ENCODE data around the gene TMEM87B.
"Not testable (repeated sequence)": the region's sequence is repeated elsewhere in the genome, so short reads cannot be mapped to it uniquely, and the experiment has no call there.

TMEM87B gene

DNA sequence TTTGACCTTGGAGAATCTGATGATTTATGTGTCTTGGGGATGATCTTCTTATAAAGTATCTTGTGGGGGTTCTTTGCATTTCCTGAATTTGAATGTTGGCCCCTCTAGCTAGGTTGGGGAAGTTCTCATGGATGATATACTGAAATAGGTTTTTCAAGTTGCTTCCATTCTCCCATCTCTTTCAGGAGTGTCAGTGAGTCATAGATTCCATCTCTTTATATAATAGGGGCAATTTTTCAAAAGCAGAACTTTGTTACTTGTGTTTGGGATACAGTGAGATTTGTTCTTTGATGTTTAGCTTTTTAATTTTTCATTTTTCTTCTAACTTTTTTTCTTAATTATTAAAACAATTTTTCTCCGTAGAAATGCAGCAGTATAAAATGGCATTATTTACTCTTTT, 19.4 kb downstream of the TMEM87B start:
- no peak for DNase-seq

DNA sequence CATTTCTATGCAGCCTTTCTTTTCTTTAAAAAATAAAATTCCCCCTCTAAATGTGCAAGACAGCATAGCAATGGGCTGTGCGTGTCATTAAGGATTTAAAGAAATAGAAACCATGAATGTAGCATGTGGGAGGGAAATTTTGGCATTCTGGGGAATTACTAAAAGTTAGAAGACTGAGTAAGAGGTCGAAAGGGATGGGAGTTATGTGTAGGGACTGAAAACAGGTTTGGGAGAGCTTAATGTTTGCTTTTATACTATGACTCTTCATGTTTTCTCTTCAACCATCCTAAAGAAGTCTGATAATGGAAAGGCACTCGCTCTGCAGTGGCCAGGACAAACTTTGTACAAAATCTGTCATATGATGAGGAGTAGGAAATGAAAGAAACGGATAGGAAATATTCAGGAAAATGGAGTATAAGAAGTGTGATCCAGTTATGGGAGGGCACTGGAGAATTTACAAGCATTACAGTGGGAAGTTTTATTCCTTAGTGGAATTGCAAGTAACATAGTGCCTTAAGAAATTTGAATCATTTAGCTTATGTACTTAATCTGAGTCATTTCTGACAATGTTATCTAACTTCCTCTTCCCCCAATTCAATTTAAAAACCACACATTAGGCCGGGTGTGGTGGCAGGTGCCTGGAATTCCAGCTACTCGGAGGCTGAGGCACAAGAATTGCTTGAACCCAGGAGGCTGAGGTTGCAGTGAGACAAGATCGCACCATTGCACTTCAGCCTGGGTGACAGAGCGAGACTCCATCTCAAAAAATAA, 20.6 kb downstream of the TMEM87B start:
- no peak for DNase-seq

DNA sequence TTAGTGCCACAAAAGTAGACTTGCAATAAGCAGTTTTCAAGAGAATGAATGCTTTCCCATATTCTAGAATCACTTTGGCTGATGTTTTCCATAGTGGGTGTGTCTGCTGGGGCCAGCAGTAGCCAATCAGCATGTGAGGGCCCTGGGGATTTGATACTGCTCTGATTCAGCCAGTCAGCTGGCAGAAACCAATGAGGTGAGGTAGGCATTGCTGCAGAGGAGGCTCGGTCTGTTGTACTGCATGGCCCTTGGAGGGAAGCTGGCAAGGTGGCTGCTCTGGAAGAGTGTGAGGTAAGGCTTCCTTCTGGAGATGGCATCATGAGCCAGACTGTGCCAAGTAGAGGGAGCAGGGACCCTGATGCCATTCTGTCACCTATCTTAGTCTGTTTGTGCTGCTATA, 22.7 kb downstream of the TMEM87B start:
- DNase-seq = no peak

DNA sequence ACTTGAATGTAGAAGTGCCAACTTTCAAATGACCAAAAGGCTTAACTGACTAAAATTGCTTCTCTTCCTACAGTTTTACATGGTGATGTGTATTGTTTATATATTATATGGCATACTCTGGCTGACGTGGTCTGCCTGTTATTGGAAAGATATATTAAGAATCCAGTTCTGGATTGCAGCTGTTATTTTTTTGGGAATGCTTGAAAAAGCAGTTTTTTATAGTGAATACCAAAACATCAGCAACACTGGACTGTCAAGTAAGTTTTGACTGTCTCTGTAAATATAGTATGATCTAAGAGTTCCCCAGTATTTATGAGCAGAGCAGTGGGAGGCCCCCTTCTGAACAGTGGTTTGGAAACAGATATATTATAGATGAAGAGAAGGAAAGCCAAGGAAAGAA, 26.2 kb downstream of the TMEM87B start:
- no peak for DNase-seq

DNA sequence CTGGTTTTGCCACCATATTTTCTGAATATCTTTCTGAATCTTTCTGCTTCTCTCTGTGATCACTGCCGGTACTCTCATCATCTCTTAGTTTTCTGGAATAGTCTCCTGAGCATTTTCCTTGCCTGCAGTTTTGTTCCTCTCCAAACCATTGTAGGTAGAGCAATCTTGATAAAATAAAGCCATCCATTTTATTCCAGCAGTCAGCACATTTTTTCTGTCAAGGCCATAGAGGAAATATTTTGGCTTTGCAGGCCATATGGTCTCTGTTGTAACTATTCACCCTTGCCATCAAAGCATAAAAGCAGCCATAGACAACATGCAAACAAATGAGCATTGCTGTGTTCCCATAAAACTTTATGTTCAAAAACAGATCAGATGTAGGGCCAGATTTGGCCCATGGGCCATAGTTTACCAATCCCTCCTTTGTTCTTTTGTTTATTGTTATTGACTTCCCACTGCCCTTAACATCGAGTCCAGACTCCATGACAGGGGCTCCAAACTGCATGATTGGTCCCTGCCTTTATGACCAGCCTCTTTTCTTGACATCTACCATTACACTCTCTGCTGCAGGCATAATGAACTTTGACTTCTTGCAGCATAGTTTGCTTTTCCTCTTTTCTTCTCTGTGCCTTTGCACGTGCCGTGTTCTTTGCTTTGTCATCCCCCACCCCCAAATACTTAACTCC, 29.8 kb downstream of the TMEM87B start:
- DNase-seq = no peak

DNA sequence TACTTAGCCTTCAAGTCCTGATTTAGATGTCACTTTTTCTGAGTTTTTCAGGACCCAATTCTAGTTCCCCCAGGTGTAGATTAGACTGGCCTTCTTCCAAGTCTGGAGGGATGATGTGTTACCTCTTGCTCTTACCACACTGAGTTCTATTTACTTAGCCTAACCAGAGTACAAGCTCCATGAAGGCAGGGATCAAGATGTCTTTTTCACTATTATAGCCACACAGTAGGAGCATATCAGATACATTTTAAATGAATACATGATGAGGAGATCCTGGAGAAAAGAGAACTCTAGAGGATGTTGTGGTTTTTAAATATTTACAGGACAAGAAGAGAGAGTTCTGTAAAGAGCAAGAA, 30.3 kb downstream of the TMEM87B start:
- DNase-seq = no peak

DNA sequence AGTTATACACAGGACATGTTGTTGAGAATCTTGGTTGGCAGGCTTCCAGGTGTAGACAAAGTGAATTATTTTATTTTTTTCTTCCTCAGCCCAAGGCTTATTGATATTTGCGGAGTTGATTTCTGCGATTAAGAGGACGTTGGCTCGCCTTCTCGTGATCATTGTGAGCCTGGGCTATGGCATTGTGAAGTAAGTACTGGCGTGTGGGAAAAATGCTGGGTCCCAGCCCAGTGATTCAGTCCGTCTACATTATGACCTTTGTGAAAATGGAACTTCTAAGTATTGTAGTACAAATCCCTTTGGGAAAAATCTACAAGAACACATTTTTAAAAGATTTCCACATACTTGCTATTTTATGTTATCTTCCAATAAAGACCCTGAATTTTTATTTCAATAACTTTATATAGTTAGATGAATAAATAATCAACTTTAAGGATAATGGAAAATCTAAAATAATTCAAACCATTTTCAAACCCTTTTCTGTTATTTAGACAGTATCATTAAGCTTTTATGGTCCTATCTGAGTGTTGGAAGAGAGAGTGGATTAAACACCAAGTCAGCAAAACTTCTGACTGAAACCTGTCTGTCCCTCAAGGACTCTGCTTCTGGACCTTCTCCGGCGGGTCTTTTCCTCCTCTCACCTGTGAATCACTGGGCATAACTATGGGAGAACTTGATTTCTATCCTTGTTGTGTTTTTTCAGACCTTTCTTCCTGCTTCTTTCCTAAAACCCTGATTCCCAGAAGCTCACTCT, 31.0 kb downstream of the TMEM87B start:
- DNase-seq = no peak

DNA sequence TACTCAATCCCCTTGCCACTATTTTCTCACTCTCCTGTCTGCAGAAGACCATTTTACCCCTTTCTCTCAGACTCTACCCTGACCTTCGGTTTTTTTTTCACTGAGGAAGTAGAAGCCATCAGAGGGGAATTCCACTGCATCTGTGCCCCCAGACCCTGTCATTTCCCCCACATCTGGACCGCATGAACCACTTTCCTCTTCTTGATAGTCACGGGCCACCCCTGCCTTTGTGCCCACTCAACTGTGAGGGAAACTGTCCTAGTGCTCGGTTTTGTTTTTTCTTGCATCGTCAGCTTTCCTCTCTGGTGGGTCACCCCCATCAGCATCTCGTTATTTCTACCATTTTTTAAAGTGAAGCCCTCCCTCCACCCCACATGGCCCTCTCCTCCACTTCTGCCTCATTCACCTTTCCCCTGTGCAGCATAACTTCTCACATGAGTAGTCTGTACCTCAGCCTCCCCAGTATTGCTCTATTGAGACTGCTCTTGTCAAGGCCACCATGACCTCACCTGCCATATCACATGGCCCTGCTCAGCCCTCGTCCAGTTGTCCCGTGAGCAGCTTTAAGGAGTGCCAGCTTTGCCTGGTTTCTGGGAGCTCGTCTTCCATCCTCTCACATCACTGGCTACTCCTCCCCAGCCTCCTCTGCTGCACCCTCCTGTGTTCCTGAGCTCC, 32.4 kb downstream of the TMEM87B start:
- DNase-seq = no peak

DNA sequence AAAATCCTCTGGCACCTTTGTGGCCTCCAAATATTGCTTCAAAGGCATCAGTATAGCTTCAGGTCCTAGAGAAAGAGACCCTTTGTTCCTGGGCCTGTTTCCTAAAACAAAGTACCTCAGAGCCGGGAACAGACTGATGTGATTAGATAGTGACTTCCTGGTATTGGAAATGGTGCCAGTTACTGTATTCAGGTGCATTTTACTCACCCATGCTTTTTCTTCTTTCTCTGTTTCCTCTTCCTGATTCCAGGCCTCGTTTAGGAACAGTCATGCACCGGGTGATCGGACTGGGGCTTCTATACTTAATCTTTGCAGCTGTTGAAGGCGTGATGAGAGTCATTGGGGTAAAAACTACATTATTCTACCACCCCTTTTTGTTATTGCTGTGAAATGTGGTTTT, 34.3 kb downstream of the TMEM87B start:
- no peak for DNase-seq

DNA sequence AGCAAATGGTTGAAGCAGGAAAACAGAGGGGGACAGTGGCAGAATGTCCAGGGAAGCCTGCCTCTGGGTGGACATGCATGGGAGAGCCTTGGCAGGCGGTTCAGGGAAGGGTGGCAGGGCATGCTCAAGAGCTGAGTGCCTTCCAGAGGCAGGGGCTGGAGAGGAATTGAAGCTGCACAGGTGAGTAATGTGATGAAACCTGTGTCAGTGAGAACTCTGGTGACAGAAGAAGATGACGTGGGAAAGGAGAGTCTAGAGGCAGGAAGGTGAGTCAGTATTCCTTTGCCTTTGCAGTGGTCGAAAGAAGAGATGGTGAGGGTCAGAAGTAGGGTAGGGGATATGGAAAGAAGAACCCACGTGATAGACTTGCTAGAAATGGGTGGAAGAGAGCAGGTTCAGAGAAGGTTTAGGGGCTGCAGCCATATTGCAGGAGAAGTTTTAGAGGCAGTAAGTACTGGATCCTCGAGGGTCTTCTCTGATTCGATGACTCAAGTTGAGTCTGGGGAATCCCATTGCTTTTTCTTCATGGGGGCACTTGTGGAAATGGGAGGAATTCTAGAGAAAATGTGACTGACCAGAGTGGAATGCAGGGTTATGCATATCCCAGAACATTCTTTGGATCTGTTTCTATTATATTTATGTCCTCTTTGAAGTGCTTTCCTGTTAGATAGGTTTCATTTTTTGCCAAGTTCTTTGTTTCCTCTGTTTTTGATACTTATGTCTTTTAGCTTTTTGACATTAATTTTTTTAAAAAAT, 37.4 kb downstream of the TMEM87B start:
- DNase-seq = no peak

DNA sequence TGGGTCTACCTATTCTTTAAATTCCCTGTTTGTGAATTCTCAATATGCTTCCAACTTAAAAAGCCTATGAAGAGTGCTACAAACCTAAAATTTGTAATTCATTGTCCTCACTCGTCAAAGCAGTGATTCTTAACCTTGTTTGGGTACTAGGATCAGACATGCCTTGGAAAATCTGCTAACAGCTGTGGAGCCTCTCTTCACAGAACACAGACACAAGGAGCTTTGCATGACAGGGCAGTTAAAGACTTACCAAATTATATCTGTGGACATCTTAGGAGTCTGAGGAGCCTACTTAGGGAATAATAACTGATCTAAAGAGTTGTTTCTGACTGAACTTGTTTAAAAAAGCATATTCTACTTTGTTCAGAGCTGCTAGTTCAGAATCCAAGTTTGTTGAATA, 38.1 kb downstream of the TMEM87B start:
- DNase-seq = no peak

DNA sequence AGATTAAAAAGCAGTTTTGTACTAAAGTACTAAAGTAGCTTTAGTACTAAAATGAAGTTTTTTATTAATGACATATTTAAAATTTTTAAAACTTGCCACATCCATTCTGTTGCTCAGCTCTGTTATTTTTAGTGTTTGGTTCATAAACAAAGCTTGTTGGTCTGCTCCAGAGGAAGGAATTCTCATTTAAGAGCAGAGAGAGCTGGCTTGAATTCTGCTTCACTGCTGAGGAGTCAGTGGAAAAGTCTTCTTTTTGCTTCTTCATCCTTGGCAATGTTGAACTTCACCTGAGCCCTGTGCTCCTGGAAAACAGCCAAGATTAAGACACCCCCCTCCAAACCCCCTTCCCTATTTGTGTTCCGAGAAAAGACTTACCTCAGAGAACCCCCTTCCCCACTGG, 40.6 kb downstream of the TMEM87B start:
- DNase-seq = no peak

DNA sequence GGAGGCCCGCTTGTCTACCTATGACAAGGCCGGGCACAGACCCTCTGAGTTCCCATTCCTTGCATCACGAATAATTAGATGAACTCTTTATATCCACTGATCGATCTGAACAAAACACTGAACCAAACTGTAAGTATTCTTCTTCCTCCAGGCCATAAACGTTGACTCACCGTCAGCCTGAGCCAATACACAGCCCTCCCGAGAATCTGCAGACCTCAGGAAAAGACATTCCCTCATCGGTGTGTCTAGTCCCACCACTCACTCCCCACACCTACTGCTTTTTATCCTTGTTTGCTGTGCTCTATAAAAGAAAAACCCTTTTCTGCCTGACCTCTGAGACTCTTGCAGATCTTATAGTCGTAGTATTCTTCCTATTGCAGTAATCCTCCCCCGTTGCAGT, 41.0 kb downstream of the TMEM87B start:
- no peak for DNase-seq

DNA sequence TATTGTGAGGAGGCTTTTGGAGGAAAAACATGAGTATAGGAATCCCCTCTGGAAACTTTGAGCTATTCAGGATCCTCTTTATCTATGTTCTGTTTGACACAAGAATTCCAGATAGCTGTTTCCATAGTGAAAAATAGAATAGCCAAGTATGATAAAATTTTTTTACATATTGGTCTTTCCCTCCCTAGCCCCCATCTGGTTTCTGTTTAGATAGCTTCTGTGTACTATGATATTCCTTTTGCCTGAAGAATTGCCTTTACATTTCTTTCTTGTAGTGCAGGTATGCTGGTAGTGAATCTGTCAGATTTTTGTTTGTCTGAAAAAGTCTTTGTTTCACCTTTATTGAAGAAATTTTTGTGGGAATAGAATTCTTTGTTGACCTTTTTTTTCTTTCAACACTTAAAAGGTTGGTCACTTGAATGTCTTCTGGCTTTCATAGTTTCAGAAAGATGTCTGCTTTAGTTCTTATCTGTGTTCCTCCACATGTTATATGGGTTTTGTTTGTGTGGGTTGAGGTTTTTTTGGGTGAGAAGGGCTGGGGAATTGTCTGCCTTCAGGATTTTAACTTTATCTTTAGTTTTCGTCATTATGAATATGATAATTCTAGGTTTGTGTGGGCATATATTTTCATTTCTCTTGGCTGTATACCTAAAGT, 53.2 kb downstream of the TMEM87B start:
- DNase-seq = no peak

DNA sequence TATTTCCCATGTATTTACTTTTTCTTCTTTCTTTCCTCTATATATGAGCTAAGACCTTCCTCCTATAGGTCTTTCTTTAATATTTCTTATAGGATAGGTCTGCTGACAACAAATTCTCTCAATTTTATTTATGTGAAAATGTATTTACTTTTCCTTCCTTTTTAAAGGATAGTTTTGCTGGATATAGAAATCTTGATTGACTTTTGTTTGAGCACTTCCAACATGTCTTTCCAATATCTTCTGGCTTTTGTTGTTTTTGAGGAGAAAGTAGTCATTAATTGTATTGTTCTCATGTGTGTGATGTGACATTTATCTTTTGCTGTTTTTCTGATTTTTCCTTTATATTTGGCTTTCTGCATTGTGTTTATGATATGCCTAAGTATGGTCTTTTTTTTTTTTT, 54.2 kb downstream of the TMEM87B start:
- DNase-seq = no peak

DNA sequence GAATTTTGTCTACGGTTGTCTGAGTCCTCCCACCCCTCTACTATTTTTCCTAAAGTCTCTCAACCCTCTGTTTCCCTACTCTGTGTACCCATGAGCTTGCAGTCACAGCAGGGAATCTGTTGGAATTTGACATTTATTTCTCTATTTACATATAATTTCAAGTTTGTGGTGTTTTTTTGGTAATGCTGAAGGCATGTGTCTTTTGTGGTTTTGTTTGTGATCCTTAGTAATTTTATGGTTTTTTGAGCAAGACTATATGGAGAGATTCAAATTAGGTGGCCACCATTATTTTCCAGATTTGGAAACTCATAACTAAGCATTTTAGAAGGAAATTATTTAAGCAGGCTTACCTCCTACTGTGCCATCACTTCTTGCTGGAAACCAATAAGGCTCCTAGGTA, 55.9 kb downstream of the TMEM87B start:
- DNase-seq = no peak

DNA sequence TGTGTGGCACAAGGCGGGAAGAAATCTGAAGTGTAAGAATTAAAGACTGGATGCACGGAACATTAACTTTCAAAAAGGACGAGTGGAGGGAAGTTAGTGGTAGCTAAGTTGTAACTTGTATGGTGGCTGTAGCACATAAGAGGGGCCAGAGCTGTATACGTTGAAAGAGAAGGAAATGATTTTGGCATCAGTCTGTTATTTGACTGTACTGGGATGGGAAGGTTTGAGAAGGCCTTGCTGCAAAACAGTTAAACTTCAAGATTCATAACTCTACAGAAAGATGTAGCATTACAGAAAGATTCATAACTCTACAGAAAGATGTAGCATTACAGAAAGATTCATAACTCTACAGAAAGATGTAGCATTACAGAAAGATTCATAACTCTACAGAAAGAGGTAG, 58.3 kb downstream of the TMEM87B start:
- DNase-seq = not testable (repeated sequence)

DNA sequence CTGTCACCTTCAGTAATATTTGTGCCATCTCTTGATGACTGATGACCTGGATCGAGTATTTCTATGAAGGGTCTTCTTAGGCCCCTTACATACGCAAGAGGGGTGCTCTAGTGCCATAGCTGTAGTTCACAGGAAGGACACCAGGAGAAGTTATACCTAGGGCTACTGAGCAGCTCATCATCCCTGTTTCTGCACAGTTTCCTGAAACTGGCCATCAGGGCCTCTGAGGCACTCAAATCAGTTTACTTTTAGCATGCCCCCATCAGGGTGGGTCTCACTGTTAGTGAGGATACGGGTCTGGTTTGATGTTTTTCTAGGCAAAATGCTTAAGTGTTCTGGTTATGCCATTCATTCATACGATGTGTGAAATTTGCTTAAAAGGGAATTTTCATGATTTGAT, 63.1 kb downstream of the TMEM87B start:
- no peak for DNase-seq

DNA sequence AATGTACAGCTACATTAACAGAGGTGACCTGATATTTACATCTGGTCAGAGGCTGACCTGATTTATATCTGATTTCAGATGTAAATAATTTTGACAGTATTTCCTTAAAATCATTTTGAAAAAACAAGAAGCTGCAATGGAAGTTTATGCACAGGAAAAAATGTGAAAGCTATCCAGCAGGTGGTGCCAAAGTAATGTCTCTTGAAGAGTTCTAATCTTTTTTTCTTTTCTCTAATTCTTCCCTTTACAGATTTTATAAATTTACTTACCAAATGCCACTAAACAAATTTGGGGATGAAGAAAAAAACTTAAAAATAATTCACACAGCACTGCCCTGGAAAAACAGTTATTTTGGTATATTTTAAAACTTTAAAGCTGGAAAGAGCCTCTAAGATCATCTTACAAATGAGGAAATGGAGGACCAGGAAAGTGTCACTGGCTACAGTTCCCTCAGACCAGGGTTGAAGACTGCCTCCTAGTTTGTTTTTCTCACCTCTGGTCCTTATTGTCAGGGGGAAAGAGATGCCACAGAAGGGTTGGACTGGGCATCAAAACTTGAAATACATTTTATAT, 66.7 kb downstream of the TMEM87B start:
- DNase-seq = peak; percentile 50

DNA sequence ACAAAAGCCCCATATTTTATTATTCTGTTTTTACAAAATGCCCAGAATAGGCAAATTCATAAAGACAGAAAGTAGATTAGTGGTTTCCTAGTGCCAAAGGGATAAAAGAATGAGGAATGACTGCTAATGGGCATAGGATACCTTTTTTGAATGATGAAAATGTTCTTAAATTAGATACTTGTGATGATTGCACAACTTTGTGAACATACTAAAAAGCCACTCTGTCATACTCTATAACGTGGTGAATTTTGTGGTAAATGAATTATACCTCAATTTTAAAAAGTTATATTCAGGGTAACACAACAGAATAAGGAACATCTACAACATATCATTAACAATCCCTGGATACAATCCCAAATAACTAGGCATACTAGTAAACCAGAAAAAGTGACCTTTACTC, 74.0 kb downstream of the TMEM87B start:
- DNase-seq = no peak

DNA sequence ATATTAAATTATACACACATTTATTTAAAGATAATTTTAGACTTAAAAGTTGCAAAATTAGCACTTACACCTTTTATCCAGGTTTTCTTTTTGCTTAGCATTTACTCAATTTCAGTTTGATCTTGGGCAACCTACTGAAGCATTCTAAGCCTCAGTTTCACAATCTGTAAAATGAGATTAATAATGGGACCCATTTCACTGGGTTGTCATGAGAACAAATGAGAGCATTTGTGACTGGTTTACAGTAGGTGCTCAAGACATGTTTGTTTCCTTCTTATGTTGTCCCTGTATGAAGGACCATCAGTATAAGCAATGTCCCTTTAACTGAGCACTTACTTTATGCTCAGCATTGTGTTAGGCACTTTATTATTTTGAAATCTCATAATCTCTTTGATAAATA, 78.3 kb downstream of the TMEM87B start:
- DNase-seq = no peak

DNA sequence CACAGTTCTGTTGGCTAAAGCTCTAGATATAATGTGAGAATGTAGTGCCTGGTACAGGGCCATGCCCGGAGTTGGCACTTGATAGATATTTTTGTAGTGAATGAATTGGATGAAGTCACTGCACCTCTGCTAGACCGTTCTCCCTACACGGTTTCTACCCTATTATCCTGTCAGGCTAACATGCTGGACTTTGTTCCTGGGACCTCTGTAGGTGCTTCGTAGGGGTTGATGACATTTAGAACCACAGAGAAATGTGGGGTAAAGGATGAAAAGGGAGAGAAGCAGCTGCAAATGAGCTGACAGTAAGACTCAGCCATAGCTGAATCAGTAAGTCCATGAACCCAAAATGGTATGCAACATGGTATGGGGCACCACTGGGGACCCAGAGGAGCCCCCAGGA, 79.1 kb downstream of the TMEM87B start:
- DNase-seq = no peak

Measured in activated CD8-positive, alpha-beta memory T cell treated with anti-CD3 and anti-CD28 coated beads, Interleukin-2, amount 50 U/mL, for 4 hours (primary cell).